ENCODE measurements around the gene PRR12.

PRR12 gene, protein sequence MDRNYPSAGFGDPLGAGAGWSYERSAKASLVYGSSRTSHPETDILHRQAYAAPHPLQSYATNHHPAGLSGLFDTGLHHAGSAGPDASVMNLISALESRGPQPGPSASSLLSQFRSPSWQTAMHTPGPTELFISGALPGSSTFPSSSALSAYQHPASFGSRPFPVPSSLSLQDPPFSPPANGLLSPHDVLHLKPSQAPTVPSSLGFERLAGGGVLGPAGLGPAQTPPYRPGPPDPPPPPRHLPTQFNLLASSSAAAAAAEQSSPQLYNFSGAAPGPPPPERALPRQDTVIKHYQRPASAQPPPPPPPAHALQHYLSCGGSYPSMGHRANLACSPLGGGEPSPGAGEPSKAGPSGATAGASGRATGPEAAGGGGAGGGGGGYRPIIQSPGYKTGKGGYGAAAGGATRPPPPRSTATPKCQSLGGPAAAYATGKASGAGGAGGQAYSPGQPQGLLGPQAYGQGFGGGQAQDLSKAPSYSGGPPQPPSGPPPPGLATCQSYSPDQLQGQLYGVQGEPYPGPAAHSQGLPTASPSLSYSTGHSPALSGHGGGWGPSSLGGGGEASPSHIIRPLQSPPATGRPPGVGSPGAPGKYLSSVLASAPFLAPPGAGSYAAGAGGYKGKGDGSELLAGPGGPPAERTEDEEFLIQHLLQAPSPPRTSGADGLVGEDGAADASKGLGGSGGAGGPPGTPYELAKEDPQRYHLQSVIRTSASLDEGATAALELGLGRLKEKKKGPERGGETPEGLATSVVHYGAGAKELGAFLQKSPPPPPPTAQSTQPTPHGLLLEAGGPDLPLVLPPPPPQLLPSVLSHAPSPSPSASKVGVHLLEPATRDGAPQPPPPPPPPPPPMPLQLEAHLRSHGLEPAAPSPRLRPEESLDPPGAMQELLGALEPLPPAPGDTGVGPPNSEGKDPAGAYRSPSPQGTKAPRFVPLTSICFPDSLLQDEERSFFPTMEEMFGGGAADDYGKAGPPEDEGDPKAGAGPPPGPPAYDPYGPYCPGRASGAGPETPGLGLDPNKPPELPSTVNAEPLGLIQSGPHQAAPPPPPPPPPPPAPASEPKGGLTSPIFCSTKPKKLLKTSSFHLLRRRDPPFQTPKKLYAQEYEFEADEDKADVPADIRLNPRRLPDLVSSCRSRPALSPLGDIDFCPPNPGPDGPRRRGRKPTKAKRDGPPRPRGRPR (N-terminal part only)

DNA sequence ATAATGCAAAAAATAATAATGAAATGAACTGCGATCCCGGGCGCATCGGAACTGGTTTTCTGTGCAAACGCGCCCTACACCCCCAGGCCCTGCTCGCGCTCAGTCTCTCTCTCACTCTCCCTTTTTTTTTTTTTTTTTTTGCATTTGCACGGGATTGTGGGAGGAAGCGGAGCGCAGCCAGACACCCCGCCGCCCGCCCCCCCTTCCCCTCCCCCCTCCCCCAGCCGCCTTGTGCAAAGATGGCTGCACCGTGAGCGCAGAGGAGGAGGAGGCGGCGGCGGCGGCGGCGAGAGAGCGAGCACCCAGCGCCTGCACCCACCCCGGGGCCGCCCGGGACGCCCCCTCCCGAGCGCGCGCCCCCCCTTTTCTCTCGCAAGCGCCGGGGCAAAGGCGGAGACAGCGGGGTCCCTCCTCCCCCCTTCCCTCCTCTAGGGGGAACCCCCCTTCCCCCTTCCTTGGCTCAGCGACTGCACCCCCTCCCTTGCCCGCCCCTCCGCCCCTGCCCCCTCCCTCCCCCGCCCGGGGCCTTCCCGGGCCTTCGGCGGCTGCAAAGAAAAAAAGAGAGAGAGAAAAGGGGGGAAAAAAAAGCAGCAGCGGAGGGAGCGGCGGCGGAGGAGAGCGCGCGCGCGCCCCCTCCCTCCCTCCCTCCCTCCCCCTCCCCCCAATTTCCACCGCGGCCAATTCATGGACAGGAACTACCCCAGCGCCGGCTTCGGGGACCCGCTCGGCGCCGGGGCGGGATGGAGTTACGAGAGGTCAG lies at the start of gene PRR12:
Gene PRR12 (plus strand): TSS at position 212 of the 760 bp plus-strand sequence. CDS start 473 bp downstream, at position 685.
- peak; percentile 77 for DNase-seq

DNA sequence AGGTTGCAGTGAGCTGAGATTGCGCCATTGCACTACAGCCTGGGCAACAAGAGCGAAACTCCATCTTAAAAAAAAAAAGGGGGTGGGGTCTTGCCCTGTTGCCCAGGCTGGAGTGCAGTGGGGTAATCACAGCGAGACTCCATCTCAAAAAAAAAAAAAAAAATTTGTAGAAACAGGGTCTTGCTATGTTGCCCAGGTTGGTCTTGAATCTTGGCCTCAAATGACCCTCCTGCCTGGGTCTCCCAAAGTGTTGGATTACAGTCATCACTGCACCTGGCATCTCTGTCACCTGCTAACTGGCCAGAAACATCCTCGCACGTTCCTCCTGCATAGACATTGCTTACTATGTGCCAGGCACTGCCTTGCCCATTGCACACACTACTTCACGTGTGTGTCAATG lies 49.1 kb upstream of the PRR12 start:
- DNase-seq: no peak

DNA sequence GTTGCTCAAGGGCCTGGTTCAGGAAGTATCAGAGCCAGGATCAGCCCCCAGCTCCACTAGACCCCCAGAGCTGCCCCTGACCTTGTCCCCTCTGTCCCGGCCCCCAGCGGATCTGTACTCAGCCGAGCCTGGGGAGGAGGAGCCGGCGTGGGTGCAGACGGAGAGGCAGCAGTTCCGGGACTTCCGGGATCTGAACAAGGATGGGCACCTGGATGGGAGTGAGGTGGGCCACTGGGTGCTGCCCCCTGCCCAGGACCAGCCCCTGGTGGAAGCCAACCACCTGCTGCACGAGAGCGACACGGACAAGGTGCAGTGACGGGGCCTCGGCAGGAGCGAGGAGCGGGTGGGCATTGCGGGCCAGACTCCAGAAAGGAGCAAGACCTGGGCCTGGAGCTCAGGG lies 48.5 kb upstream of the PRR12 start:
- no peak for DNase-seq

DNA sequence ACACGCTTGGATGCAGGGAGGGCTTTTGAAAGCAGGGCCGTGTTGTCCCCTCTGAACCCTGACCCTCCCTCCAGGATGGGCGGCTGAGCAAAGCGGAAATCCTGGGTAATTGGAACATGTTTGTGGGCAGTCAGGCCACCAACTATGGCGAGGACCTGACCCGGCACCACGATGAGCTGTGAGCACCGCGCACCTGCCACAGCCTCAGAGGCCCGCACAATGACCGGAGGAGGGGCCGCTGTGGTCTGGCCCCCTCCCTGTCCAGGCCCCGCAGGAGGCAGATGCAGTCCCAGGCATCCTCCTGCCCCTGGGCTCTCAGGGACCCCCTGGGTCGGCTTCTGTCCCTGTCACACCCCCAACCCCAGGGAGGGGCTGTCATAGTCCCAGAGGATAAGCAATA lies 48.0 kb upstream of the PRR12 start:
- no peak for DNase-seq

DNA sequence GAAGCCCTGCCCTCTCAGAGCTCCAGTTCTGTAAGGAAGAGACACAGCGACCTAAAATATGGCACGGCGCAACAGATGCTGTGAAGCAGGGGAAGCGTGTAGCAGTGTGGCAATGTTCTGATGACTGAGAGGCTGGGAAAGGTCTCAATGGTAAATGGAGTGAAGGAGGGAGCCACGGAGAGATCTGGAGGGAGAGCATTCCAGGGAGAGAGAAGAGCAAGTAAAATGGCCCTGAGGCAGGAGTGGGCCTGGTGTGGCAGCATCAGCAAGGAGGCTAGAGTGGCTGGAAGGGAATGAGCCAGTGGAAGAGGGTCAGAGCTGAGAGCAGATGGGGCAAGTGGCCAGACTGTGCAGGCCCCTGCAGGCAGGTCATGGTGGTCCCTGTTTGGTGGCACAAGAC lies 46.8 kb upstream of the PRR12 start:
- no peak for DNase-seq

DNA sequence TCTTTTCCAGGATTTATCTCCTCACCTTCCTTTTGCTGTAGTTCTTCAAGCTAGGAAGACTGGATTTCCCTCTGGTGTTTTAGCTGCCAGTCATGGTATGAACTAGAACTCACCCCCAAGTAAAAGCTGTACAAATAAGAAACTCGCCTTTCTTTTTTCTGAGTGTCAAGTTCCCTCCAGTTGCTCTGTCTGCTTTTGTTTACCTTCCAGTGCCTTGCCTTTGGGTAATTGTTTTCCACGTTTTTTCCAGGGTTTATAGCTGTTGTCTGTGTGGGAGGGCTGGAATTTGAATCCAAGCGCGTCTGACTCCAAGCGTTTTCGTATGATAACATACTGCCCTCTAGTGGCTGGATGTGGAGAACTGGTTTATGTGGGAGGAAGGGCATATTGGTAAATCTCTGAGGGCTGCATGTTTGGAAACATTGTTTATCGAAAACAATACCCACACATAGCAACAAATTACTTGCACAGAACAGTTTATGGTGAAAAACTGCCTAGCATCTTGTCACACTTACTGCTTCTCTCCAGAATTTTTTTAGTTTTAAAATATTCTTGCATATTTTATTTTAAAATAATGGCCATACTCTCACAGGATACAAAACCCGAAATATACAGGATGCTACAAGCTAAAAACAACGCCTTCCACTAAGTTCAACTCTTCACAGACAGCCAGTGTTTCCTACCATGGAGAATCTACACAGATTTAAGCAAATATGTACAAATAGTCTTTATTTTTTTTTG lies 44.0 kb upstream of the PRR12 start:
- DNase-seq: peak; percentile 89

DNA sequence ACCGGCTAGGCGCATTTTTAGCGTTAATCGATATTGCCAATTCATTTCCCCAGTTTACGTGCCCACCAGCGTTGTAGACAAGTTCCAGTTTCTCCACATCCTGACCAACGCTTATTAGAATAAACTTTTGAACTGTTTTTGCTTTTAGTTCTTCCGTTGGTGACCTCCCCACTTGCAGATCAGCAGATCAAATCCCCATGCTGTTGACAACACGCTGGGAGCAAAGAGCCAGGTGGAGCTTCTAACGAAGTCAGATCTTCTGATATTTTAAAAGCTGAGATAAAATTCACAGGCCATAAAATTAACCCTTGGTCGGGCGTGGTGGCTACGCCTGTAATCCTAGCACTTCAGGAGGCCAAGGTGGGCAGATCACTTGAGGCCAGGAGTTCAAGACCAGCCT lies 41.9 kb upstream of the PRR12 start:
- DNase-seq: no peak

DNA sequence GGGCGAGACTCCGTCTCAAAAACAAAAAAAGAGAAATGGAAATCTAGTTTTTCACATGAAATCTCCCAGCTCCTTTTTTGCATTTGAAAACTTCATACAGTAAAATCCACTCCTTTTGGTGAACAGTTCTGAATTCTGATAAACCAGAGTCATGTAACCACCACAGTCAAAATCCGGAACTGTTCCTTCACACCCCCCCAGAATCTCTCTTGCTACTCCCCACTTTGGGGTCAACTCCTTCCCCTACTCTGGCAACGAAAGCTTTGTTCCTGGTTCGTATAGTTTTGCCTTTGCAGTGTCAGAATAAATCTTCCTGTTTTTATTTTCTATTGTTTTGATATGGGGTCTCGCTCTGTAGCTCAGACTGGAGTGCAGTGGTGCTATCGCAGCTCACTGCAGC lies 39.5 kb upstream of the PRR12 start:
- DNase-seq: no peak

DNA sequence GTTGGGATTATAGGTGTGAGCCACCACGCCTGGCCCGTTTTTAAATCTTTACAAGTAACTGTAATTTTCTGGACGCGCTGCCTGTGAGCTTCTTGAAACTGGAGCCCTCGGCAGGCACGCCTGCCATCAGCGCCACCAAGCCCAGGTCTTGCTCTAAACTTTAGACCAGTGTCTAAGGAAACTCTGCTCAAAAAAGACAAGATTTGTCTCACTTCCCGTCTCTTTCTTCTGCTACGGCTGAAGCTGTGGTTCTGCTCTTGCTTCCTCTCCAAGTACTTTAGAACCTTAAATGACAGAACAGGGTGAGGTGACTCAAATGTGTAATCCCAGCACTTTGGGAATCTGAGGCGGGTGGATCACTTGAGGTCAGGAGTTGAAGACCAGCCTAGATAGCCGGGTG lies 38.2 kb upstream of the PRR12 start:
- no peak for DNase-seq

DNA sequence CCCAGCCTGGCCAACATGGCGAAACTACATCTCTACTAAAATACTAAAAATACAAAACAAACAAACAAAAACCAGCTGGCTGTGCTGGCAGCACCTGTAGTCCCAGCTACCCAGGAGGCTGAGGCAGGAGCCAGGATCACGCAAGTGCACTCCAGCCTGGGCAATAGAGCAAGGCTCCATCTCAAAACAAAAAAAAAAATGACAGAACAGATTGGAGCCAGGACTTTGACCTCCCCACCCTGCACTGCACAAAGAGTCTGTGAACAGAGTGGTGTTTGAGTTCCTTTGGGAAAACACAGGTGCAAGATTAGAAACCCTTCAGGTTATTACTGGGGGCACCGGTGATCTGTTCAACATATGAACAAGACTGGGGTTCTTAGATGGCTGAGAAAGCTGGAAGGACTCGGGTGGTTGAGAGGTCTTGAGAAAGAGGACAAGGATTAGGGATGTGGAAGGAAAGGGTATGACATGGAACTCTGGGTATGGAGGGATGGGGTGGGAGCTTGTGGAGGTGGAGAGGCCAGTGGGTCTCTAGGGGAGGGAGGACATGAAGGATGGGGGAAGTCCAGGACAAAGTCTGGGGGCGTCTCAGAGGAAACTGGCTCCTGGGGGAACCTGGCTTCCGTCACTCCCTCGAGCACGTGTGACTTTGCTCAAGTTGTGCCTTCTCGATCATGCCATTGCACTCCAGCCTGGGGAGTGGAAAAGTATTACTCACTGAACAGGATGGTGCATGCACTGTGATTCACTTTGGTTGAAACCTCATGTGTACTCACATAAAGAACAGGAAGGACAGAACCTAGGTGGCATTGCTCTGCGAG lies 37.3 kb upstream of the PRR12 start:
- DNase-seq: peak; percentile 70

DNA sequence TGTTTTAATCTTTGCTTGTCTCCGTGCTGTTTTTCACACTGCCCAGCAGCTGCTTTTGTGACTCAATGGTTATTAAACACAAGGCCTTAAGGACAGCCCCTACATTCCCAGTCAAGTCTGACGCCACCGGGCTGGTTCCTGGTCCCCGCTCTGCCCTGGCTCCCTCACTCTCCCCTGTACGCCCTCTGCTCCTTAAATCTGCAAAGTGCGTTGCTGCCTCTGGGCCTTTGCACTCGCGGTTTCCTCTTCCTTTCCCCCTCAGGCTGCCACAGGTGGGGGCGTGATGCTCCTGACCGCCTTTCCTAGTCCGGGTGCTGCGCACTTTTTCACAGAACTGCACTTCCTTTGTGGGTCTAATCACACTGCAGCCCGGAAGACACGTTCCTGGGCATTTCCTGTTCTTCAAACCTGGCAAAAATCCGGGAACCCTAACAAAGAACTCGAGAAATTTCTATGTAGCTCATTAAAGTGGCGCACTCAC lies 36.2 kb upstream of the PRR12 start:
- no peak for DNase-seq

DNA sequence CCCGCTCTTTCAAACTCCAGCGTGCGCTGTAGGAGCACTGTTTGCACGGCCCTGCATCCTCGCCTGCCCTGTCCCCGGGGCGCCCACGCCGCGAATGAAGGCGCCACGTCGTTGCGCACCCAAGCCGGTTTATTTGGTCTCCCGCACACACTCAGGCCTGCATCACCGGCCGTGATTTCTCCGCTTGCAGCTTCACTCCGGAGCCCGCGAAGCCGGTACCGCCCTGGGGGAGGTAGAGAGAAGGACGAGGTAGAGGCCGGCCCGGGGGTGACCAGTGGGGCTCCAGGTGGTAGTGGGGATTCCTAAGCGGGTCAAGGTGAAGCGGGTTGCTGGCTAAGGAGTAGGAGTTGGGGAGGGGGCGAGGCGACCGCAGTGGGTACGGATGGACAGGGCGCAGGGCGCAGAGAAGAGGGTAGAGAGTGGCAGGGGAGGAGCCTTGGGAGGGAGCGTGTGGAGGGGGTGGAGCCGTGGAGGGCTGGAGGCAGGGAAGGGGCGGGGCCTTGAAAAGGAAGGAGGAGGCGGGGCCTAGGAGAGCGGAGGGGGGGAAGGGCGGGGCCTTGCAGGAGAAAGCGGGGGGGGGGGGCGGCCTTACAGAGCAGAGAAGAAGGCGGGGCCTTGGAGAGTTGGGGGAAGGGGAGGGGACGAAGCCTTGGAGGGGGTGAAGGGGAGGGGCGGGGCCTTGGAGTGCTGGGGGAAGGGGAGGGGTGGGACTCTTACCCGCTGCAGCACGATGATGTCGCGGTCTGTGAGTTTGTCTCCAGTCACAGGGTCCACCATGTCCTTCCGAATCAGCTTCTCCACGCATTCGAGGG lies 35.2 kb upstream of the PRR12 start:
- peak; percentile 25 for DNase-seq

DNA sequence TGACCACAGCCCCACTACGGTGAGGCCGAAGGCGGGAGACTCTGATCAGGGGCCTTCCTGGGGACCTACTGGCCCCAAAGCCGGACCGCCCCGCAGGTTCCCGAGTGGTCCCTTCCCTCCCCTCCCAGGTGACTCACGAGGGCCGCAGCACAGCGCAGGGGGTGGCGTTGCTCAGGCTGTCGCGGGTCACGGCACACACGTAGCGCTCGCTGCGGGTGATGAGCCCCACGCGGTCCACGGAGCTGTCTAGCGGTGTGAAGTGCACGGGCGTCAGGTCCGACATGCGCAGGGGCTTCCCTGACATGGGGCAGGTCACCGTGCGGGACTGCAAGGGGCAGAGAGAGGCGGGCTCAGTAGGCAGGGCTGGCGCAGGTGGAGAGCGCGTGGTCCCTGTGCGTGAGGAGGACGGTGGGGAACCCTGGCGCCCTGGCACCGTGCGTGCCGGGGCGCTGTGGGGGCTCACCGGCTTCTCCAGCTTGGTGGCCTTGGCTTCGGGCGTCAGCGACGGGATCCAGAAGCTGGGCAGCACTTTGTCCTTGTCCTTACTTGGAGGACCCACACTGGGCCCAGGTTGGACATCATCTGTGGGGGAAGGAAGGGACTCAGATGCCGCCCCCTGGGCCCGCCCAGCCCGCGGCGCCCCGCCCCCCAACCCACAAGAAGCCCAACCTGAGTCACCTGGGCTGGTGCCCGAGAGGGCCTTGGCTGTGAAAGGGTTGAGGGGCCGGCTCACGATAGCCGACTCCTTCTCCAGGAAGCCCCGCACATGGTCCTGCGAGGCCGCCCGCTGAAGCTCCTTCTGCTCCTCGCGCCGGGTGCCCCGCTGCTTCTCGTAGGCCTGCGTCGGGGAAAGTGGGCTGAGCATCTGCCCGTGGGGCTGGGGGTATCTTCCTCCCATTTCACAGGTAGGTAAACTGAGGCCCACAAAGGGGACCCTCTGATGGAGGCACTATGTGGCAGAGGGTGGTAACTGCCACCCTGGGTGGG lies 34.3 kb upstream of the PRR12 start:
- no peak for DNase-seq

DNA sequence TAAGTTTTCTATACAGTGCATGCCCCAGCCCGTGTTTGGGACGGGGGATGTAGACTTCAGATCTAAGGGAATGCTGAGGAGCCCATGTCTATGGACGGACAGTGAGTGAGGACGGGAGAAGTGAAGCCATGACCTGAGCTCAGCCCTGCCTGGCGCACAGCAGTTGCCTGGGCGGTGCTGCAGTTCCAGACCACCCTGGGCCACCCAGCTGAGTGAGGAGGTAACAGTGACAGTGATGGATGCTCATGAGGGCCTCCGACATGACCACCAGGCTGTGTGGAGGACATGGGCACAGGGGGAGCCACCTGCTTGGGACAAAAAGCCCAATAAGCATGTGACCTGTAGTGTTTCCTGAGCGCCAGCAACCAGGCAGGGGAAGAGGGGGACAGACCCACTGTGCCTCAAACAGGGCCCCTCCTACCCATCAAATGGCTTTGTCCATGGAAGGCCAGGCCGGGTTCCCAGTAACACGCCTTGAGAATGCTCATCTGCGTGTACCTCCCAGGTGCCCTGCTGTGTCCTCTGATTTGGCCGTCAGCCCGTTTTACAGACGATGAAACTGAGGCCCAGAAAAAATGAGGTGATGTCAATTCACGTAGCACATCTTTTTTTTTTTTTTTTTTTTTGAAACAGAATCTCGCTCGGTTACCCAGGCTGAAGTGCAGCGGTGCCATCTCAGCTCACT lies 33.2 kb upstream of the PRR12 start:
- no peak for DNase-seq

DNA sequence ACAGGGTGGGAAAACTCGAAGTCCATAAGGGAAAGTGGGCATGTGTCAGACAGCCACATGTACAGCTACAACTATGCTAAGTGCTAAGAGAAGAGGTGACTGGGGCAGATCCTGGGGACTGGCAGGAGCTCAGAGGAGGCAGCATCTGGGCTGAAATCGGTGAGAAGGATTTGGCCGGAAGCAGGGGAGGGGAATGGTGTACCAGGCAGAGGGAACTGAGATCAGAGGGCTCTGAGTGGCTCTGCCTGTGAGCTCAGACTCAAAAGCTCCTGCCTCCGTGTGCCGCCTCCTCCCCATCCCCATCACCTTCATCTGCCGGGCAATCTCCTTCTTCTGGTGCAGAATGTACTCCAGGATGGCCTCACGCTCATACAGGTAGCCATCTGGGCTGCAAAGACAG lies 32.4 kb upstream of the PRR12 start:
- DNase-seq: no peak

DNA sequence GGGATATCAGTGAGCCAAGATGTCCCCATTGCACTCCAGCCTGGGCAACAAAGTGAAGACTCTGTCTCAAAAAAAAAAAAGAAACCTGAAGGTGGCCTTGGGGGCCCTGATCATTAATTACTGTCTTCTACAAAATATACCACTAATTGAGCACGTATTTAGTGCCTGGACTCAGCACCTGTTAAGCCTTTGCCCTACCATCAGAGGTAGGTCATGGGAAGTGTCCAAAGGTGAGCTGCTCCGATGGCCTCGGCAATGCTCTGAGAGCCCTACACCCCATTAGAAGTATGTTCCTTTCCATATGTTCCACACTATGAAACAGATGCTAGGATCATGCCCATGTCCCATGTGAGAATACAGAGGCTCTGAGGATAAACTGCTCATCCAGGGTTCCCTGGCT lies 31.5 kb upstream of the PRR12 start:
- no peak for DNase-seq

DNA sequence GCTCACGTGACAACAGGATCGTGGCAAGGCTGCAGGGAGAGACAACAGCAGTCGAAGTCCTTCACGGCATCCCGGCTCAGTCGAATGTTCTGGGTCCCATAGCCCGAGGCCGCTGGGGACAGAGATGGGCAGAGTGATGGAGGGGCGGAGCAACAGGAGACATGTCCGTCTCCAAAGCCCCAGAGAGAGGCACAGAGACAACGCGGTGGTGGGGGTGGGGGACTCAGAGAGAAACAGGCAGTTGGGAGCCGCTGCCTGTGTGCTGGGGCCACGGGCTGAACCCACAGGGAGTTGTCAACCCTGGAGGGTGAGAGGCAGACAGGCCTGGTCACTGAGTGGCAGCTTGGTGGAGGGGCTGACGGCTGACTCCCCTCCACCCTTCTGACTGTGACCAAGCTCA lies 31.1 kb upstream of the PRR12 start:
- DNase-seq: no peak

DNA sequence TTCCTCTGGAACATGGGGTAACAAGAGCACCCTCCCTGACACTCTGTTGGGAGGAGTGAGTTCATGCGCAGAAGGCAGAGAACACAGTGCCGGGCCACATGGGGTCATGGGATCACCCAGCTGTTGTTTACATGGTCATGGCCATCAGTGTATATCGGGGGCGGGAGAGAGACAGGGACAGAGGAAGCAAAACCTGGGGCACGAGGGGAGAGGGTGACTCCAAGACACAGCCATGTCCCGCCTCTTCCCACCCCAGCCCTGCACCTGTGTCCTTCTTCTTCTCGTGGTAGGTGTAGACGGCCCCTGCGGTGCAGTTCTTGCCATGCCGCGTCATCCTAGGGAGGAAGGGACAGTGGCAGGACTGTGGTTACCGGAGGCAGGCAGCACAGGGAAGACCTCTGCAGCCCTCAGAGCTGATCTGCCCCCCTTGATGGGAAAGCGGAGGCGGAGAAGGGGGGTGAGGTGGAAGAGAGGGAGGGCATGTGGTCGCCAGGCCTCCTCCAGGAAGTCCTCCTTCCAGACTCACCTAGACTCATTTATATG lies 30.6 kb upstream of the PRR12 start:
- no peak for DNase-seq

Data from EL (cell line).